Mesendoderm (in vitro differentiated cells): Measurements from ENCODE around the gene KANSL1.
"Not testable (repeated sequence)": the region's sequence is repeated elsewhere in the genome, so short reads cannot be mapped to it uniquely, and the experiment has no call there.

Experiments
- DNase-seq: peaks from one replicate; pipeline ENCODE4 v3.0.0; 2013
- H2AK5ac ChIP-seq: 2 replicates; pipeline ENCODE4 v1.6.1; 2013; ENCODE audit warnings: low read length, inconsistent platforms
- H2BK120ac ChIP-seq: 2 replicates; pipeline ENCODE4 v1.6.1; 2013; ENCODE audit warnings: low read depth, mild to moderate bottlenecking, low read length, moderate library complexity, mixed read lengths
- H2BK15ac ChIP-seq: replicated peaks from 2 replicates; pipeline ENCODE4 v1.6.1; 2013; ENCODE audit warnings: low read depth, mild to moderate bottlenecking, moderate library complexity
- H2BK5ac ChIP-seq: 2 replicates; pipeline ENCODE4 v1.6.1; 2013; ENCODE audit warnings: low read length, inconsistent platforms
- H3K18ac ChIP-seq: 2 replicates; pipeline ENCODE4 v1.6.1; 2013; ENCODE audit warnings: mild to moderate bottlenecking, low read length, mixed read lengths
- H3K23ac ChIP-seq: one replicate; pipeline ENCODE4 v1.6.1; 2013; ENCODE audit warnings: low read length
- H3K27ac ChIP-seq: 2 replicates; pipeline ENCODE4 v1.5.1; 2013; ENCODE audit warnings: low read depth, mild to moderate bottlenecking, inconsistent platforms, low read length, moderate library complexity
- H3K27me3 ChIP-seq: 2 replicates; pipeline ENCODE4 v1.6.1; 2013; ENCODE audit warnings: low read length, control low read depth, mild to moderate bottlenecking, inconsistent platforms; ENCODE audit not compliant: insufficient read depth, poor library complexity
- H3K36me3 ChIP-seq: 2 replicates; pipeline ENCODE4 v1.6.1; 2013; ENCODE audit warnings: low read length, inconsistent platforms; ENCODE audit not compliant: control insufficient read depth, insufficient read depth
- H3K4ac ChIP-seq: one replicate; pipeline ENCODE4 v1.6.1; 2013; ENCODE audit warnings: low read depth, mild to moderate bottlenecking, low read length, moderate library complexity
- H3K4me1 ChIP-seq: 2 replicates; pipeline ENCODE4 v1.6.1; 2013; ENCODE audit warnings: low read depth, low read length, inconsistent platforms; ENCODE audit not compliant: control insufficient read depth
- H3K4me2 ChIP-seq: 2 replicates; pipeline ENCODE4 v1.6.1; 2013; ENCODE audit warnings: low read length
- H3K4me3 ChIP-seq: 2 replicates; pipeline ENCODE4 v1.5.1; 2013; ENCODE audit warnings: mild to moderate bottlenecking, low read length
- H3K56ac ChIP-seq: one replicate; pipeline ENCODE4 v1.6.1; 2013; ENCODE audit warnings: low read length
- H3K79me1 ChIP-seq: 2 replicates; pipeline ENCODE4 v1.6.1; 2013; ENCODE audit warnings: low read length, inconsistent platforms
- H3K79me2 ChIP-seq: 2 replicates; pipeline ENCODE4 v1.6.1; 2013; ENCODE audit warnings: mild to moderate bottlenecking, low read length; ENCODE audit not compliant: control insufficient read depth, insufficient read depth
- H3K9ac ChIP-seq: 2 replicates; pipeline ENCODE4 v1.6.1; 2013; ENCODE audit warnings: low read length, inconsistent platforms
- H4K5ac ChIP-seq: one replicate; pipeline ENCODE4 v1.6.1; 2013; ENCODE audit warnings: low read length
- H4K8ac ChIP-seq: one replicate; pipeline ENCODE4 v1.6.1; 2013; ENCODE audit warnings: low read depth, mild to moderate bottlenecking, control low read depth, low read length, moderate library complexity
- WGBS: extraction: QIAGEN DNeasy Blood & Tissue Kit; methylation state at CpG from one replicate; pipeline ENCODE4 v1.1.7; 2013; ENCODE audit warnings: low lambda C conversion rate, missing lambda C conversion rate; ENCODE audit not compliant: insufficient coverage; ENCODE audit errors: extremely low coverage; 5-methylcytosine and 5-hydroxymethylcytosine counted together

Gene KANSL1

GRCh38 chr17:46111236-46111635 lies 82.0 kb downstream of the KANSL1 start:
- H4K5ac ChIP-seq, H3K4me3 ChIP-seq, H3K23ac ChIP-seq, H3K27me3 ChIP-seq, H3K4me2 ChIP-seq, H3K9ac ChIP-seq, H3K36me3 ChIP-seq, H3K4ac ChIP-seq, H2BK5ac ChIP-seq, H2BK120ac ChIP-seq, H2AK5ac ChIP-seq, H4K8ac ChIP-seq, H2BK15ac ChIP-seq, H3K56ac ChIP-seq, H3K18ac ChIP-seq, DNase-seq, H3K27ac ChIP-seq: not testable (repeated sequence)
- H3K79me2 ChIP-seq: peaks cover 87% of the 10 kb centered on the region
- WGBS: no CpG with 5 or more reads among the region's 11 CpGs
- peaks cover 18% of the 10 kb centered on the region for H3K79me1 ChIP-seq
- H3K4me1 ChIP-seq: peaks cover 25% of the 10 kb centered on the region

- Histone ChIP-seq H3K4me2 (no peak overlapping the region), H4K8ac (no peak overlapping the region)
- WGBS: no CpG with 5 or more reads among the region's 1 CpG
These were observed 83.0 kb downstream of the KANSL1 start for GRCh38 chr17:46110219-46110618.

GRCh38 chr17:46109603-46110189 lies 83.5 kb downstream of the KANSL1 start:
- no peak overlapping the region for H2BK5ac ChIP-seq
- no peak overlapping the region for H3K27ac ChIP-seq
- H3K27me3 ChIP-seq: no peaks in the 10 kb centered on the region
- H2BK120ac ChIP-seq: no peak overlapping the region
- no peak overlapping the region for H3K23ac ChIP-seq
- no peak overlapping the region for H3K4me2 ChIP-seq
- H3K36me3 ChIP-seq: no peaks in the 10 kb centered on the region
- H3K79me1 ChIP-seq: peaks cover 18% of the 10 kb centered on the region
- no peak overlapping the region for H3K9ac ChIP-seq
- no peak overlapping the region for H2BK15ac ChIP-seq
- no peak overlapping the region for H3K4ac ChIP-seq
- WGBS: no CpG with 5 or more reads among the region's 2 CpGs
- no peak overlapping the region for H4K5ac ChIP-seq
- no peak overlapping the region for H3K56ac ChIP-seq
- DNase-seq: no peak
- no peak overlapping the region for H4K8ac ChIP-seq
- no peak overlapping the region for H3K4me3 ChIP-seq
- peaks cover 25% of the 10 kb centered on the region for H3K4me1 ChIP-seq
- peaks cover 88% of the 10 kb centered on the region for H3K79me2 ChIP-seq
- no peak overlapping the region for H3K18ac ChIP-seq
- H2AK5ac ChIP-seq: no peak overlapping the region

More at GRCh38 chr17:46110219-46110618, 83.0 kb downstream of the KANSL1 start:
- Histone ChIP-seq H3K56ac (no peak overlapping the region), H3K27me3 (no peaks in the 10 kb centered on the region), H3K4ac (no peak overlapping the region), H3K4me3 (no peak overlapping the region), H3K36me3 (no peaks in the 10 kb centered on the region), H3K79me1 (peaks cover 18% of the 10 kb centered on the region), H2BK120ac (no peak overlapping the region), H2BK5ac (no peak overlapping the region), H3K9ac (no peak overlapping the region), H2BK15ac (no peak overlapping the region), H3K4me1 (peaks cover 25% of the 10 kb centered on the region), H4K5ac (no peak overlapping the region), H3K18ac (no peak overlapping the region), H2AK5ac (no peak overlapping the region), H3K23ac (no peak overlapping the region), H3K27ac (no peak overlapping the region), H3K79me2 (peaks cover 87% of the 10 kb centered on the region)
- no peak for DNase-seq

GRCh38 chr17:46108550-46109110 lies 84.6 kb downstream of the KANSL1 start:
- no peaks in the 10 kb centered on the region for H3K27me3 ChIP-seq
- H3K27ac ChIP-seq: peak overlapping the region; percentile 23
- H2AK5ac ChIP-seq: no peak overlapping the region
- no CpG with 5 or more reads among the region's 4 CpGs for WGBS
- H3K79me1 ChIP-seq: peaks cover 18% of the 10 kb centered on the region
- no peak overlapping the region for H4K8ac ChIP-seq
- no peak overlapping the region for H4K5ac ChIP-seq
- no peak overlapping the region for H3K9ac ChIP-seq
- peaks cover 25% of the 10 kb centered on the region for H3K4me1 ChIP-seq
- H3K4me2 ChIP-seq: no peak overlapping the region
- DNase-seq: peak; percentile 65
- H3K36me3 ChIP-seq: no peaks in the 10 kb centered on the region
- H3K4ac ChIP-seq: no peak overlapping the region
- no peak overlapping the region for H2BK5ac ChIP-seq
- no peak overlapping the region for H3K23ac ChIP-seq
- peaks cover 91% of the 10 kb centered on the region for H3K79me2 ChIP-seq
- no peak overlapping the region for H2BK120ac ChIP-seq
- H3K18ac ChIP-seq: peak overlapping the region; percentile 45
- no peak overlapping the region for H2BK15ac ChIP-seq
- no peak overlapping the region for H3K4me3 ChIP-seq
- peak overlapping the region; percentile 15 for H3K56ac ChIP-seq

GRCh38 chr17:46108120-46108519 lies 85.1 kb downstream of the KANSL1 start:
- H2BK15ac ChIP-seq: no peak overlapping the region
- peaks cover 89% of the 10 kb centered on the region for H3K79me2 ChIP-seq
- no peak overlapping the region for H3K9ac ChIP-seq
- 100% methylated on average over 1 of the region's 2 CpGs for WGBS
- H3K79me1 ChIP-seq: peaks cover 18% of the 10 kb centered on the region
- no peak overlapping the region for H4K5ac ChIP-seq
- DNase-seq: peak; percentile 64
- no peak overlapping the region for H3K18ac ChIP-seq
- H3K4me3 ChIP-seq: no peak overlapping the region
- peaks cover 25% of the 10 kb centered on the region for H3K4me1 ChIP-seq
- H3K4me2 ChIP-seq: no peak overlapping the region
- H4K8ac ChIP-seq: no peak overlapping the region
- no peak overlapping the region for H2AK5ac ChIP-seq
- H3K36me3 ChIP-seq: no peaks in the 10 kb centered on the region
- H3K27me3 ChIP-seq: no peaks in the 10 kb centered on the region
- H3K4ac ChIP-seq: no peak overlapping the region
- H2BK5ac ChIP-seq: no peak overlapping the region
- H3K56ac ChIP-seq: no peak overlapping the region
- H3K27ac ChIP-seq: no peak overlapping the region
- H2BK120ac ChIP-seq: no peak overlapping the region
- no peak overlapping the region for H3K23ac ChIP-seq
